Suprapubic skin (tissue), 4 donors: Measurements from ENCODE around the gene VBP1. TPM values are rescaled to one million over a fixed set of nuclear protein-coding genes. Genes with fewer than 3 reads are reported as not detected.
"Not testable (repeated sequence)": the region's sequence is repeated elsewhere in the genome, so short reads cannot be mapped to it uniquely, and the experiment has no call there.

Experiments used
- DNase-seq, 2 donors: peaks; one replicate each; pipeline ENCODE4 v3.0.0-alpha.2; 2019; ENCODE audit warnings: low spot score in 2 of 2
- H3K27ac ChIP-seq: fragments of 200-600 bp; sonication (generic); one replicate; pipeline ENCODE4 v1.5.1; 2019
- H3K27me3 ChIP-seq: fragments of 200-600 bp; sonication (generic); one replicate; pipeline ENCODE4 v1.5.1; 2019
- H3K36me3 ChIP-seq: fragments of 200-600 bp; sonication (generic); one replicate; pipeline ENCODE4 v1.5.1; 2019
- H3K4me1 ChIP-seq: fragments of 200-600 bp; sonication (generic); one replicate; pipeline ENCODE4 v1.5.1; 2019
- H3K4me3 ChIP-seq: fragments of 200-600 bp; sonication (generic); one replicate; pipeline ENCODE4 v1.5.1; 2019; ENCODE audit warnings: mild to moderate bottlenecking
- H3K9me3 ChIP-seq: fragments of 200-600 bp; sonication (generic); one replicate; pipeline ENCODE4 v1.5.1; 2019
- CTCF ChIP-seq, 2 donors: fragments of 200-600 bp in 1 of 2; fragments of 450-650 bp in 1 of 2; sonication (generic) in 1 of 2; IDR thresholded peaks; one replicate each; pipeline ENCODE4 v1.5.1; 2016 to 2019; ENCODE audit warnings: antibody characterized with exemption in 2 of 2, mild to moderate bottlenecking in 1 of 2, moderate library complexity in 1 of 2
- EP300 ChIP-seq: sonication (generic); formaldehyde crosslinking; IDR thresholded peaks from one replicate; pipeline ENCODE4 v1.6.1; 2017; ENCODE audit warnings: antibody characterized with exemption
- POLR2A ChIP-seq, 2 donors: fragments of 450-650 bp; IDR thresholded peaks; one replicate each; pipeline ENCODE4 v1.6.1; 2017; ENCODE audit warnings: antibody characterized with exemption in 2 of 2, mild to moderate bottlenecking in 2 of 2, moderate library complexity in 2 of 2
- POLR2AphosphoS5 ChIP-seq, 3 donors: sonication (generic); formaldehyde crosslinking; IDR thresholded peaks; one replicate each; pipeline ENCODE4 v1.6.1; 2017; ENCODE audit warnings: antibody characterized with exemption in 3 of 3
- WGBS: methylation state at CpG from one replicate; pipeline ENCODE4 v1.1.5; 2018; 5-methylcytosine and 5-hydroxymethylcytosine counted together
- total RNA-seq, 4 donors: library from RNA; depleted of rRNA; stranded (reverse); fragments of >200 nt; gene quantifications; one replicate each; pipeline ENCODE4 v1.1.0, GENCODE V29; 2016

Gene VBP1
- total RNA-seq, 4 donors from 2014 or later, result 10.8 to 26.7 (median 21.8) TPM

DNA sequence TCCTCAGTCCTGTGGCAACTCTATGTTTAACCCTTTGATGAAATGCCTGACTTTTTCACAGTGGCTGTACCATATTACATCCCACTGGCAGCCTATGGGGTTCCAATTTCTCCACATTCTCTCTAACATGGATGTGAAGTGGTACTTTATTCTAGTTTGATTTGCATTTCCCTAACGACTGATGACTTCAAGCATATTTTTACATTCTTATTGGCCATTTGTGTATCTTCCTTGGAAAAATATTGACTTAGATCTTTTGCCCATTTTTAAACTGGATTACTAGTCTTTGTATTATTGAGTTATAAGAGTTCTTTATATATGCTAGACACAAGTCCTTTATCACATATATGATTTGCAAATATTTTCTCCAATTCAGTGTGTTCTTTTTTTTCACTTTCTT is 50.2 kb downstream of the VBP1 start:
- TF ChIP-seq POLR2A (IDR thresholded peaks at IDR 0.05), result no peak
- TF ChIP-seq EP300, result no peak
- TF ChIP-seq POLR2AphosphoS5 (IDR thresholded peaks at IDR 0.05), result no peak
- TF ChIP-seq CTCF (IDR thresholded peaks at IDR 0.05), result no peak
- Histone ChIP-seq H3K36me3 (no peaks in the 10 kb centered on the region), H3K4me3 (no peak overlapping the region), H3K9me3 (no peaks in the 10 kb centered on the region), H3K4me1 (no peaks in the 10 kb centered on the region), H3K27ac (no peak overlapping the region), H3K27me3 (peaks cover 4% of the 10 kb centered on the region)
- 97% methylated on average over 1 of the region's 1 CpG for WGBS
- no peak for DNase-seq

GRCh38 chrX:155267995-155268394 is 51.7 kb downstream of the VBP1 start:
- not testable (repeated sequence) for H3K4me1 ChIP-seq, H3K36me3 ChIP-seq, H3K27me3 ChIP-seq, H3K4me3 ChIP-seq, H3K27ac ChIP-seq, DNase-seq, H3K9me3 ChIP-seq
- WGBS, result 88% methylated on average over 1 of the region's 1 CpG

DNA sequence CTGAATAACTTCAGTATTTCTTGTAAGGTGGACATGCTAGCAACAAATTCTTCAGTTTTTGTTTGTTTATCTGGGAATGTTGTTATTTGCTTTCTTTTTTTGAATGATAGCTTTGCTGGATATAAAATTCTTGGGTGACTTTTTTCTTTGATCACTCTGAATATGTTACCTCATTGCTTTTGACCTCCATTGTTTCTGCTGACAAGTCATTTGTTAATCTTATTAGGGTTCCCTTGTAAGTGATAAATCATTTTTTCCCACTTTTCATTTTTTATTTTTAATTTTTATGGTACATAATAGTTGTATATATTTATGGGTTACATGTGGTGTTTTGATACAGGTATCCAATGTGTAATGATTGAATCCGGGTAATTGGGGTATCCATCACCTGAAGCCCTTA is 54.7 kb downstream of the VBP1 start:
- TF ChIP-seq EP300, result no peak
- no peak for TF ChIP-seq POLR2AphosphoS5 (IDR thresholded peaks at IDR 0.05)
- no peak for TF ChIP-seq CTCF (IDR thresholded peaks at IDR 0.05)
- no peak for TF ChIP-seq POLR2A (IDR thresholded peaks at IDR 0.05)
- Histone ChIP-seq H3K4me3 (no peak overlapping the region), H3K9me3 (no peaks in the 10 kb centered on the region), H3K36me3 (no peaks in the 10 kb centered on the region), H3K4me1 (no peaks in the 10 kb centered on the region), H3K27me3 (no peaks in the 10 kb centered on the region), H3K27ac (no peak overlapping the region)
- 92% methylated on average over 1 of the region's 1 CpG for WGBS
- no peak for DNase-seq

DNA sequence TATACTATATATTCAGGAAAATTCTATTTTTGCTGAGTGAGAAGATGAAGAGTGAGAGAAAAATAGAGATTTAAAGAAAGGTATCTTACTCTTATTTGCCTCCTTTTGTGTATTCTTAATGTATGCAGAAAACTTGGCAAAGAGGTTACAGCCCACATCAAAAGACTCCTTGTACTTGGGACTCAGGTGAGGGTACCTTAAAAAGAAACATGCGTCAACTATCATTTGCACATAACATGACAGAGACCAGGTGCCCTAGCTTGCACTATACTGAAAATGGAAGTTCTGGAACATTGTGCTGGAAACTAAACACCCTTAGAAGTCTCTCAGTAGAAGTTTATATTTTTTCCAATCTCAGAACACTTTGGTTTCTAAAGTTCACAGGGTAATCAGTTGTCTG is 63.6 kb downstream of the VBP1 start:
- H3K9me3 ChIP-seq, result no peaks in the 10 kb centered on the region
- no peaks in the 10 kb centered on the region for H3K4me1 ChIP-seq
- no peak overlapping the region for H3K27ac ChIP-seq
- TF ChIP-seq CTCF (IDR thresholded peaks at IDR 0.05) (no peak), POLR2AphosphoS5 (IDR thresholded peaks at IDR 0.05) (no peak), EP300 (no peak), POLR2A (IDR thresholded peaks at IDR 0.05) (no peak)
- peaks cover 8% of the 10 kb centered on the region for H3K36me3 ChIP-seq
- H3K4me3 ChIP-seq, result no peak overlapping the region
- DNase-seq, result no peak
- no peaks in the 10 kb centered on the region for H3K27me3 ChIP-seq
- WGBS, result 88% methylated on average over 1 of the region's 1 CpG

Other genes starting within 250 kb of the VBP1 start
- gene F8, start 193.7 kb upstream of the VBP1 start, total RNA-seq, result 10 to 100 TPM in 1 of 4 donors, 1 to 10 TPM in 3; 5.1 to 15.0 (median 6.7) TPM
- gene FUNDC2, start 189.6 kb upstream of the VBP1 start, total RNA-seq, result 10 to 100 TPM; 22.9 to 37.9 (median 28.6) TPM
- gene CMC4, start 145.3 kb upstream of the VBP1 start, total RNA-seq, result 10 to 100 TPM; 14.4 to 22.8 (median 17.3) TPM
- gene MTCP1, start 145.3 kb upstream of the VBP1 start, total RNA-seq, result 1 to 10 TPM; 1.6 to 2.3 (median 1.9) TPM
- gene BRCC3, start 145.0 kb upstream of the VBP1 start, total RNA-seq, result 10 to 100 TPM in 3 of 4 donors, 1 to 10 TPM in 1; 8.8 to 16.2 (median 10.4) TPM
- gene RAB39B, start 48.0 kb downstream of the VBP1 start, total RNA-seq, result under 1 TPM in 2 of 4 donors, not detected in 2; 0.34 to 0.89 TPM
- 1 to 10 TPM; 4.8 to 9.2 (median 7.4) TPM for gene CLIC2, start 118.2 kb downstream of the VBP1 start, total RNA-seq
- gene F8A2, start 165.6 kb downstream of the VBP1 start, total RNA-seq, result not detected
- 10 to 100 TPM in 3 of 4 donors, 1 to 10 TPM in 1; 9.7 to 24.3 (median 18.3) TPM for gene F8A3, start 242.2 kb downstream of the VBP1 start, total RNA-seq